ENCODE results near the gene PITPNM3.
A peak's percentile ranks its signal among the peaks of the same experiment; 100 is the strongest.

PITPNM3 gene

GRCh38 chr17:6569370-6570285 lies 13.3 kb upstream of the PITPNM3 start:
- intact Hi-C loops (cut with micrococcal nuclease) = no loop called here
- Mint-ChIP-seq H3K9me3 (no peaks in the 10 kb centered on the region), H3K27ac (no peak overlapping the region), H3K27me3 (peaks cover 37% of the 10 kb centered on the region), H3K4me1 (ENCODE audit: low read depth) (peaks cover 39% of the 10 kb centered on the region), H3K4me3 (no peak overlapping the region), H3K36me3 (ENCODE audit: low read depth) (peaks cover 7% of the 10 kb centered on the region)

DNA sequence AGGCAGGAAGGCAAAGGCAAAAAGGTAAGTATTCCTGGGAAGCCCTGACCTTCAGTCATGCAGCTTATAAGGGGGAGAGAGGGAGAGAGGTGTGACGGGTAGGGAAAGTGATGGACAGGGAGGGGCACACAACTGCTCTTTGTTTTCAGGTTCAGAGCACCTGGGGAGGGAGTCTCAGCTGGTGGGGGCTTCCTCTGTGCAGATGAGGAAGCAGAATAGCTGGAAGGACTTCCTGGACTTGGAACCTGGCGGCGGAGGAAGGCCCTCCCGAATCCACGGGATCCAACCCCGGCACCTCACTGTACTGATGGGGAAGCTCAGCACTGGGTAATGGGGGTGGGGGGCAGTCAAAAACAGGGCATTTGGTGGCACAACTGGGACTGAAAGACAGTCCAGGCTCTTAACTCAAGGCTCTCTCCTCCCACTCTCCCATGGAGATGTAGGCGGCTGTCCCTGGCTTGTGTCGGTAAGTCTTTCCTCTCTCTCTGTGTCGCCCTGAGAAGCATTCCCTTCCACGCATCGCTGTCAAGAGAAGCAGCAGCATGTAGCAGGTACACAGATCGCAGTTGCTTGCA lies 11.9 kb upstream of the PITPNM3 start:
- H3K9me3 Mint-ChIP-seq = no peaks in the 10 kb centered on the region

GRCh38 chr17:6567528-6568183 lies 11.3 kb upstream of the PITPNM3 start:
- H3K4me3 Mint-ChIP-seq = no peak overlapping the region
- H3K9me3 Mint-ChIP-seq = no peaks in the 10 kb centered on the region
- H3K27ac Mint-ChIP-seq = no peak overlapping the region
- intact Hi-C loops (cut with micrococcal nuclease) = no loop called here
- H3K36me3 Mint-ChIP-seq (ENCODE audit: low read depth) = peaks cover 2% of the 10 kb centered on the region
- H3K4me1 Mint-ChIP-seq (ENCODE audit: low read depth) = peaks cover 21% of the 10 kb centered on the region
- peaks cover 49% of the 10 kb centered on the region for H3K27me3 Mint-ChIP-seq

More for the DNA sequence above, 11.9 kb upstream of the PITPNM3 start:
- Mint-ChIP-seq H3K4me3 (no peak overlapping the region), H3K27me3 (peaks cover 46% of the 10 kb centered on the region), H3K36me3 (ENCODE audit: low read depth) (peaks cover 7% of the 10 kb centered on the region), H3K27ac (no peak overlapping the region), H3K4me1 (ENCODE audit: low read depth) (peaks cover 27% of the 10 kb centered on the region)
- intact Hi-C loops (cut with micrococcal nuclease) = no loop called here

- intact Hi-C loops (cut with micrococcal nuclease) = no loop called here
- no peak overlapping the region for H3K4me3 Mint-ChIP-seq
- peaks cover 5% of the 10 kb centered on the region for H3K4me1 Mint-ChIP-seq (ENCODE audit: low read depth)
These were observed 5.1 kb upstream of the PITPNM3 start for GRCh38 chr17:6561446-6561845.

GRCh38 chr17:6560496-6560895 lies 4.1 kb upstream of the PITPNM3 start:
- intact Hi-C loops (cut with micrococcal nuclease) = no loop called here
- Mint-ChIP-seq H3K27me3 (peaks cover 60% of the 10 kb centered on the region), H3K27ac (no peak overlapping the region), H3K4me3 (no peak overlapping the region), H3K4me1 (ENCODE audit: low read depth) (peaks cover 9% of the 10 kb centered on the region), H3K36me3 (ENCODE audit: low read depth) (no peaks in the 10 kb centered on the region), H3K9me3 (peaks cover 18% of the 10 kb centered on the region)

More at GRCh38 chr17:6561446-6561845, 5.1 kb upstream of the PITPNM3 start:
- Mint-ChIP-seq H3K36me3 (ENCODE audit: low read depth) (no peaks in the 10 kb centered on the region), H3K9me3 (peaks cover 18% of the 10 kb centered on the region), H3K27ac (no peak overlapping the region), H3K27me3 (peaks cover 60% of the 10 kb centered on the region)

- H3K36me3 Mint-ChIP-seq (ENCODE audit: low read depth) = no peaks in the 10 kb centered on the region
- peaks cover 16% of the 10 kb centered on the region for H3K4me1 Mint-ChIP-seq (ENCODE audit: low read depth)
- peaks cover 18% of the 10 kb centered on the region for H3K9me3 Mint-ChIP-seq
- no peak overlapping the region for H3K4me3 Mint-ChIP-seq
- H3K27ac Mint-ChIP-seq = no peak overlapping the region
- H3K27me3 Mint-ChIP-seq = peaks cover 64% of the 10 kb centered on the region
- intact Hi-C loops (cut with micrococcal nuclease) = no loop called here
These were observed 3.4 kb upstream of the PITPNM3 start for GRCh38 chr17:6559753-6560215.

DNA sequence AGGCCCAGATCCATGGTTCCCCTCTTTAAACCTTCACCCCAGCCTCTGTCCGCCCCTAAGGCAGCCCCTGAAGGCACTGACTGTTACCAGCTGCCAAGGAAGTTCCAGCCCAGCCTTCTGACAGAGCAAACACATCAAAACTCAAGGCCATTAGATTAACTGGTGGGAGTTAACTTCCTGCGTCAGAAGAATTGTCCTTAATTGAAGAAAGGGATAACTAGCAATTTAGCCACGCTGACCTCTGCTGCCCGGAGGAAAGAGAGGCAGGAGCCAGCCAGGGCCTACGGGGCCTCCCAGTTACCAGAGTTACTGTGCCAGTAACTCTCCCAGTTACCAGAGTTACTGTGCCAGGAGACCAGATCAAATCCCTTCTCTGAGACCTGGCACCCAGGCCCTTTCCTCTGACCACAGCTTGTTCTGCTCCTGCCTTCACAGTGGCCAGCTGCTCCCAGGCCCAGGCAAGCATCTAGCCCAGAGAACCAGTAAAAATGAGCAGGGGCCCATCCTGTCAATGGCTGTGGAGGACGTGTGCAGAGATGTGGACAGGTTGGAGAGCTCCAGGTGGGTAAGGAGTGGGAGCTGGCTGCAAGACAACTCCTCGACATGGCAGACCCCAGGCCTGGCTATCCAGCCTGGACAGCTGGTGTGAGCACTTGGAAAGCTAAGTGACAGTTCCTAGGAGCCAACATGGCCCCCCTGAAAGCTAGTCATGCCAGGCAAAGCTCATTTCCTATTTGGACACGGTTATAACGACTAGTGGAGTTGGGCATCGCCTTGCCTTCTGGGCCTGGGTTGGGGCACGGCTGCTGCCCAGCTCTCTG lies 2.8 kb upstream of the PITPNM3 start:
- intact Hi-C loops (cut with micrococcal nuclease) = no loop called here
- Mint-ChIP-seq H3K27ac (no peak overlapping the region), H3K27me3 (peaks cover 67% of the 10 kb centered on the region)

GRCh38 chr17:6558276-6558675 lies 1.9 kb upstream of the PITPNM3 start:
- H3K4me3 Mint-ChIP-seq = no peak overlapping the region
- H3K27ac Mint-ChIP-seq = no peak overlapping the region
- peaks cover 18% of the 10 kb centered on the region for H3K9me3 Mint-ChIP-seq
- peaks cover 69% of the 10 kb centered on the region for H3K27me3 Mint-ChIP-seq
- H3K36me3 Mint-ChIP-seq (ENCODE audit: low read depth) = no peaks in the 10 kb centered on the region
- peaks cover 19% of the 10 kb centered on the region for H3K4me1 Mint-ChIP-seq (ENCODE audit: low read depth)
- intact Hi-C loops (cut with micrococcal nuclease) = no loop called here

More for the DNA sequence above, 2.8 kb upstream of the PITPNM3 start:
- H3K9me3 Mint-ChIP-seq = peaks cover 18% of the 10 kb centered on the region
- peaks cover 19% of the 10 kb centered on the region for H3K4me1 Mint-ChIP-seq (ENCODE audit: low read depth)
- no peaks in the 10 kb centered on the region for H3K36me3 Mint-ChIP-seq (ENCODE audit: low read depth)
- H3K4me3 Mint-ChIP-seq = no peak overlapping the region

DNA sequence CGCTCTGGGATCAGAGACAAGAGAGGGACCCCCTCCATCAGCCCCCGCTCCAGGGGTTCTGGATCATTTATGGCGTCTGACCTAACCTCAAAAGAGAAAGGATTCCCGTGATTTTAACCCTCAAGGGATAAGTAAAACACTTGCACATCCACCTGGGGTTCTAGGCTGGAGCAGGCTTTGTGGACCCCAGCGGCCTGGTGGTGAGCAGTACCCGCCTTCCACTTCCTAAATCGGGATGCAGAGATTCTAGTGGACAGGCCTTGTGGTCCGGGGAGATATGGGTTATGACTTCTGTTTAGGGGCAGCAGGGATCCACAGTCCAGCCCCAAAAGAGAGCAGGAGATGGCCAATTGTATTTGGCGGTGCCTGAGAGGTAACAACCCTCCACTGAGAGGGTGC lies 684 bp upstream of the PITPNM3 start:
- Mint-ChIP-seq H3K4me1 (ENCODE audit: low read depth) (peaks cover 19% of the 10 kb centered on the region), H3K36me3 (ENCODE audit: low read depth) (no peaks in the 10 kb centered on the region), H3K4me3 (peak overlapping the region; percentile 39), H3K27me3 (peaks cover 78% of the 10 kb centered on the region), H3K9me3 (peaks cover 18% of the 10 kb centered on the region), H3K27ac (no peak overlapping the region)
- intact Hi-C loops (cut with micrococcal nuclease) = no loop called here

DNA sequence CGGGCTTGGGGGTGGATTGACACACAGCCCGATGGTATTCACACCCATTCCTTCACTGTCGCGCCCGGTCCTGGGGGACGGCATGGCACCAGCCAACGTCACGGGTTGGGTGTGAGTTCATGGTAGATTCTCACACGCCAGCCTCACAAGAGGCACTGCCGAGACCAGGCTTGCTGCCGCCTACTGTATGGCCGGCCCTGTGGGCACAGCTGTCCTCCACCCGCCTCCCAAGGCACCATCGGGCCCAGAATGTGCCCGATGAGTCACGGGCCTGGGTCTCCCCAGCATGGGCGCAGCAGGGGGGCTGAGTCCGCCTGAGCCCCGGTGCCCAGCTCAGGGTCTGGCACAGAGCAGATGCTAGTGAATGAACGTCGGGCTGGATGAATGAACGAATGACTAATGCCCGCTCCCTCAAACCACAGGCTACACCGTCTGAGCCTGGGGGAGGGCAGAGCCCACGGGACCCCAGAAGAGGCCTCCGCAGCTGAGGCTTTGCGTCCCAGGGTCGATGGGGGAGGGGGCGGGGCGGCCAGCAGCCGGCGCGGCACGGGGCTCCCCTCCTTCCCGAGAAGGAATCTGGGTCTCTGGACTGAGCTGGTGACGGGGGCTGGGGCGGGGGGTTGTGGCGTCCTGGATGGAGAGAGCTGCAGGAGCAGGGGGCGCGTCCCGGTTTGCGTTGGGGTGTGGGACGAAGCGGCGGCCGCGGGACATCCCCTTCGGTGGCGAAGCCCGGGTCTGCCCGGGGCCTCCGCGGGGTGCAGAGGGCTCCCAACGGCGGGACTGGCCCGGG lies 829 bp downstream of the PITPNM3 start:
- intact Hi-C loops (cut with micrococcal nuclease) = no loop called here
- Mint-ChIP-seq H3K36me3 (ENCODE audit: low read depth) (no peaks in the 10 kb centered on the region), H3K9me3 (peaks cover 6% of the 10 kb centered on the region), H3K4me3 (peak overlapping the region; percentile 69), H3K27me3 (peaks cover 91% of the 10 kb centered on the region), H3K4me1 (ENCODE audit: low read depth) (peaks cover 19% of the 10 kb centered on the region), H3K27ac (no peak overlapping the region)

- Mint-ChIP-seq H3K27ac (no peak overlapping the region), H3K27me3 (peaks cover 88% of the 10 kb centered on the region), H3K4me1 (ENCODE audit: low read depth) (peaks cover 19% of the 10 kb centered on the region), H3K36me3 (ENCODE audit: low read depth) (no peaks in the 10 kb centered on the region), H3K9me3 (no peaks in the 10 kb centered on the region), H3K4me3 (peak overlapping the region; percentile 69)
- intact Hi-C loops (cut with micrococcal nuclease) = no loop called here
These were observed 1.5 kb downstream of the PITPNM3 start for GRCh38 chr17:6554871-6555330.

GRCh38 chr17:6554342-6554741 lies 2.0 kb downstream of the PITPNM3 start:
- peaks cover 87% of the 10 kb centered on the region for H3K27me3 Mint-ChIP-seq
- no peaks in the 10 kb centered on the region for H3K9me3 Mint-ChIP-seq
- no peaks in the 10 kb centered on the region for H3K36me3 Mint-ChIP-seq (ENCODE audit: low read depth)
- H3K4me3 Mint-ChIP-seq = no peak overlapping the region
- intact Hi-C loops (cut with micrococcal nuclease) = no loop called here
- peaks cover 19% of the 10 kb centered on the region for H3K4me1 Mint-ChIP-seq (ENCODE audit: low read depth)
- H3K27ac Mint-ChIP-seq = no peak overlapping the region
